D721Med (cell line): Measurements from ENCODE around the gene NPBWR2.

Experiments
- DNase-seq: peaks from one replicate; pipeline ENCODE4 v3.0.0; 2011; ENCODE audit warnings: low spot score; ENCODE audit not compliant: insufficient read length
- FAIRE-seq: peaks from 2 replicates; lab custom pipeline; 2011; peaks lifted over from hg19 to GRCh38; lab: Jason Lieb, UNC
- TF ChIP-seq, protein P1 (sequence below): IDR thresholded peaks from 2 replicates; pipeline ENCODE4 v1.5.1; 2012; ENCODE audit warnings: mild to moderate bottlenecking, control low read depth; ENCODE audit not compliant: insufficient read depth; ENCODE audit errors: missing control alignments

The NPBWR2 gene

DNA sequence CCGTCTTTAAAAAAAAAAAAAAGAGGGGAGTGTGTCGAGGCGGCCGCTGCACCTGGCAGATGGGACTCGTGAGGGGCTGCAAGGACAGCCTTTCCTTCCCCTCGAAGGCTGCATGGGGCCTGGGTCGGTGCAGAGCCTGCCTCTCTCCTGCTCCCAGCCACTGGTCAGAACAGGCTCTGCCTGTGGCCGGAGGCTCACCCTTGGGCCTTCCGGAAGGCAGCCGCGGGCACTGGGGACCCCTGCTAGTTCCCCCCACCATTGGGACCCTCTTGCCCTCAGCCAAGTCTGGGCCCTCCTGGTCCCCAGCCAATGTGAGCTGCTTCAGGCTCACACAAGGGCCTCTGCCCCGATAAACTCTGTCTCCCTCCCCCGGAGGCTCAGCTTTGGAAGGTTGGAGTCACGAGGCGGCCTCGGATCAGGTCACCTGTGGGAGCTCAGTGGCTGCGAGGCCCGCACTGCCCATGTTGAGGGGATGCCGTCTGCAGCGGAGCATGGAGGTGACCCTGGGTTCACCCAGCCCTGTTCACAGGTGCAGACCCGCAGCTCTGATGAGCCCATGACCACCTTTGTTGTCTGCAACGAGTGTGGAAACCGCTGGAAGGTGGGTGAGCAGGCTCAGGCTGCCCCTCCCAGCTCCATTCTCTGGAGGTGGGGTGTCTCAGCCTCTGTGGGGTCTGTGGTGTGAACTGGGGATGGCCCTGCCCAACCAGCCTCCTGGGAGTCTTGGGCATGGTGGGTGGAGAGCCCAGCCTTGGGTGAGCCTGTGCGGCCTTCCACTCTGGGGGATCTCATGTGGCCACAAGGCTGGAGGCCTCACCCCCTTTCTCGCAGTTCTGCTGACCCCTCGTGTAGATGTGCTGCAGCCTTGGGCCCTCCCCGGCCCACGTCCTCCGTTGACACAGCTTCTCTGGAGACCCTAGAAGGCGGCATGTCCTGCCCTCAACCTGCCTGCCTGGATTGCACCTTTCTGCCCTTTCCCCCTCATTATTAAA is 35.7 kb downstream of the NPBWR2 start:
- no peak for FAIRE-seq
- TF ChIP-seq, protein P1, sequence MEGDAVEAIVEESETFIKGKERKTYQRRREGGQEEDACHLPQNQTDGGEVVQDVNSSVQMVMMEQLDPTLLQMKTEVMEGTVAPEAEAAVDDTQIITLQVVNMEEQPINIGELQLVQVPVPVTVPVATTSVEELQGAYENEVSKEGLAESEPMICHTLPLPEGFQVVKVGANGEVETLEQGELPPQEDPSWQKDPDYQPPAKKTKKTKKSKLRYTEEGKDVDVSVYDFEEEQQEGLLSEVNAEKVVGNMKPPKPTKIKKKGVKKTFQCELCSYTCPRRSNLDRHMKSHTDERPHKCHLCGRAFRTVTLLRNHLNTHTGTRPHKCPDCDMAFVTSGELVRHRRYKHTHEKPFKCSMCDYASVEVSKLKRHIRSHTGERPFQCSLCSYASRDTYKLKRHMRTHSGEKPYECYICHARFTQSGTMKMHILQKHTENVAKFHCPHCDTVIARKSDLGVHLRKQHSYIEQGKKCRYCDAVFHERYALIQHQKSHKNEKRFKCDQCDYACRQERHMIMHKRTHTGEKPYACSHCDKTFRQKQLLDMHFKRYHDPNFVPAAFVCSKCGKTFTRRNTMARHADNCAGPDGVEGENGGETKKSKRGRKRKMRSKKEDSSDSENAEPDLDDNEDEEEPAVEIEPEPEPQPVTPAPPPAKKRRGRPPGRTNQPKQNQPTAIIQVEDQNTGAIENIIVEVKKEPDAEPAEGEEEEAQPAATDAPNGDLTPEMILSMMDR: no peak

DNA sequence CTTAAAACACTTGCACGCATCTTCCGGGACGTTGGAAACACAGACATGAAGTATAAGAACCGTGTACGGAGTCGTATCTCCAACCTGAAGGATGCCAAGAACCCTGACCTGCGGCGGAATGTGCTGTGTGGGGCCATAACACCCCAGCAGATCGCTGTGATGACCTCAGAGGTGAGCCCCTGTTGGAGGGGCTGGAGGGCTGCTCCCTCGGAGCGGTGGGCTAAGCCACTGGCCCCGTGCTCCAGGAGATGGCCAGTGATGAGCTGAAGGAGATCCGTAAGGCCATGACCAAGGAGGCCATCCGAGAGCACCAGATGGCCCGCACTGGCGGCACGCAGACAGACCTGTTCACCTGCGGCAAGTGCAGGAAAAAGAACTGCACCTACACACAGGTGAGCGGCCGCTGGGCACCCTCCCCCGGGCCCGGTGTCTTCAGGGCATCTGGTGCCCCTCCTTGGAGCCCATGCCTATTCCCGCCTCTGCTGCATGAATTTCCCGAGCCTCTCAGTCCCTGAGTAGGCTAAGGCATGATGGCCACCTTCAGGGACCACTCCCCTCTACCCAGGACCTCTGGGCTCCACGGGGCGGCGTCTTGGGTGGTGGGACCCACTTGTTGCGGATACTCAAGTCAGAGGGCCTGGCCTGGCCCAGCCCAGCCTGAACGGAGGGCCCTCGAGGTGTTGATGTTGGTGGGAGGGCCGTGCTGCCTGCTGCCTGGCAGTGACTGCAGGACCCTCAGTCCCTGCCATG is 36.9 kb downstream of the NPBWR2 start:
- DNase-seq: no peak
- TF ChIP-seq, protein P1: no peak
- no peak for FAIRE-seq

More for the DNA sequence above, 35.7 kb downstream of the NPBWR2 start:
- DNase-seq: no peak

DNA sequence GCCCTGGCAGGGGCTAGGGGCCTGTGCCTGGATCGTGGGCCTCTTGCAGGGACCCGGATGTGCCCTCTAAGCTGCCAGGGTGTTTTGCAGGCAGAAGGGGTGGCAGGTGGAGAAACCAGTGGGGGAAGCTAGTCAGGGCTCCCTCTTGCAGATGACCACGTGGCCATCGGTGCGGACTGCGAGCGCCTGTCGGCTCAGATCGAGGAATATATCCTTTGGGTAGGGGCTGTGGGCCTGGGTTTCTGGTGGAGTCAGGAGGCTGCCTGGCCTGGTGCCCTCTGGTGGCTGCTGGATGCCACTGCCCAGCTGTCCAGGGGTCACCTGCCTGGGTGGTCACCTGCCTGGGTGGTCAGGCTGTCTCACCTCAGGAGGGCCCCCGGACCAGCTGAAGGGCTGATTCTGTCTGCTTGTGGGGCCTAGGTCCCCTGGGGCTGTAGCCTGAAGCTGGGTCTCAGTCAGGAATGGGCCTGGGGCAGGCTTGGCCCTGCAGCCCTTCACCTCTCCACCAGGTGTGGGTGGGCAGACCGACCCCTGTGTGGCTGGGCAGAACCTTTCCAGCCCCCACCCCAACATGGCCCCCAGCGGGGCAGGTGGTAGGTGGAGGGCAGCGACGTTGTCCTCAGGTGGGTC is 37.6 kb downstream of the NPBWR2 start:
- FAIRE-seq (no peak), DNase-seq (peak; percentile 87)
- TF ChIP-seq, protein P1: peak; percentile 45

DNA sequence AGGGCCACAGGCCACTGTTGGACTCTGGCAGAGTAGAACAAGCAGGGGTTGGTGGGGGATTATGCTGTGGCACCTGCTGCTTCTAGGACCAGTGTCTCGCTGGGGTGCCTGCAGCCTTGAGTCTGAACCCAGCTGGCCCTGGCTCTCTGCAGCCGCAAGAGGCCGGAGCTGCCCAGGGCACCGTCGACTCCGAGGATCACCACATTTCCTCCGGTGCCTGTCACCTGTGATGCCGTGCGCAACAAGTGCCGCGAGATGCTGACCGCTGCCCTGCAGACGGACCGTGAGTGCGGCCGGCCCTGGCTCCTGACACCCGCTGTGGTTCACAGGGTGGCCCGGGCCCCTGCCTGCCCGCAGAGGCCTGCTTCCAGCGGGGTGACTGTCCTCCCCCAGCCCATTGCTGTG is 38.2 kb downstream of the NPBWR2 start:
- FAIRE-seq (no peak), DNase-seq (no peak)
- TF ChIP-seq, protein P1: no peak

DNA sequence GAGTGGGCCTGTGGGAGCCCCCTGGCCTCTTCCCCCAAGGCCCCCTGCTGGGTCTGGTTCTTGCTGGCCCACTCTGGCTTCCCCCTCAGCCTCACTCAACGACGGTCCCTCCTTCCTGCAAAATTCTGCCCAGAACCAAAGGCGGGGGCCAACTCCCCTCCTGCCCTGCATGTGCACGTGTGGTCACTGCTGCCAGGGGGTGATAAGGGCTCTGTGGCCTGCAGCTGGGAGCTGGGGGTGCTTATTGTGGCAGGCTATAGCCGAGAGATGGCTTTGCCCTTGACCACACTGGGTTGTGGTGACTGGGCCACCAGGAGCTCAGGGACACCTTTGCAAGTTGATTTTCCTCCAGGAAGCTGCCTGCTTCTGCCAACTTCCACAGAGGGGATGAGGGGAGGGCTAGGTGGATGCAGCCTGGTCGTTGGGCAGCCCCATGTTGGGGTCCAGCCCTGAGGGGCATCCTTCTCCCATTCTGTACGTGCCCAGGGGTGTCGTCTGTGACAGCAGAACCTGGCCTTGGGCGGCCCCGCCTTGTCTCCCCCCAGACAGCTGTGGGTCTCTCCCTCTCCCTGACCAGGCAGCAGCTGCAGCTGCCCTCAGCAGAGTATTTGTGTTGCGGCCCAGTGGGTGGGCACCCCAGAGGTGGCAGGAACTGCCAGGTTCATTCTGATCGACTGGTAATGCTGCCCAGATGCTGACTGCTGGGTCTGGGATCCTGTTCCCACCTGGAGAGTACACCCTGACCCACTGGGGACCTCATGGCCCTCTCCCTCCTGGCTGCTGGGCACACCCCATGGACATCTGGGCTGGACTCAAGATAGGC is 38.8 kb downstream of the NPBWR2 start:
- DNase-seq (no peak), FAIRE-seq (no peak)
- TF ChIP-seq, protein P1: no peak

DNA sequence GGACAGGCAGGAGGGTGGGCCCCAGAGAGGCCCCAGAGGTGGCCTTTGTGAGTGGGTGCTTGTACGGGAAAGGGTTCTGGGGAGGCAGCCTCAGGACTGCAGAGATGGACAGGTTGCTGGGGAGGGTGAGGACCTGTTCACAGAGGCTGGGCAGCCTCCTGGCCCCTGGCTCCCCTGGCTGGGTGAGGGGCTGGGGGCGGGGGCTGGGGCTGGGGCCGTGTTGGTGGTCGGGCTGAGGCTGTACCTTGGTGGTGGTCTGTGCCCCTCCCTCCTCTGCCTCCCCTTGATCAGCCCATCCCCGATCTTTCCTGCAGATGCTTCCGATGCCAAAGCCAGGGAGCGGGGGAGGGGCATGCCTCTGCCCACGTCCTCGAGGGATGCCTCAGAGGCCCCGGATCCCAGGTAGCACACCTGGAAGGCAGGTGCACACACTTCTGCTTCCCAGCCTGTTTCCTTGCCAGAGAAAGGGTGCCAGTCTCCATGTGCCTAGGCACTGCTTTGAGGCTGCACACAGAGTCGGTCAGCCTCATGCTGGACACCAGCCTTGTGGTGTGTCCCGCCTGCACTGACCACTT is 39.5 kb downstream of the NPBWR2 start:
- FAIRE-seq: no peak
- DNase-seq: no peak
- TF ChIP-seq, protein P1: no peak
